H1 (cell line): ENCODE measurements around the gene BICRAL. TPM values are rescaled to one million over a fixed set of nuclear protein-coding genes. Genes with fewer than 3 reads are reported as not detected.
A peak's percentile ranks its signal among the peaks of the same experiment; 100 is the strongest.

Source experiments
- CTCF ChIA-PET: fragments of 300-600 bp; sonication (Branson Sonifier 250); formaldehyde crosslinking; loops from one replicate; lab custom pipeline; 2021; ENCODE audit not compliant: partially characterized antibody; lab: Charles Lee
- POLR2A ChIA-PET: fragments of 300-600 bp; sonication (Branson Sonifier 250); formaldehyde crosslinking; loops from one replicate; lab custom pipeline; 2021; ENCODE audit warnings: inconsistent platforms; ENCODE audit not compliant: partially characterized antibody; lab: Charles Lee
- DNase-seq, 2 experiments: peaks; one replicate each; pipeline versions ENCODE4 v3.0.0 to v3.0.0-alpha.2; 2010 to 2022; ENCODE audit warnings: low spot score in 2 of 2, low read depth in 1 of 2, mixed read lengths in 1 of 2
- FAIRE-seq: peaks from 2 replicates; lab custom pipeline; 2011; peaks lifted over from hg19 to GRCh38; lab: Jason Lieb, UNC
- H2AFZ ChIP-seq: 2 replicates; pipeline ENCODE4 v1.8.1; 2012; ENCODE audit warnings: low read length, inconsistent platforms
- H2AK5ac ChIP-seq: 2 replicates; pipeline ENCODE4 v1.6.1; 2013; ENCODE audit warnings: low read depth, low read length
- H2BK120ac ChIP-seq: replicated peaks from 2 replicates; pipeline ENCODE3; 2013; ENCODE audit warnings: low read depth, low read length, inconsistent platforms
- H2BK12ac ChIP-seq: 2 replicates; pipeline ENCODE4 v1.6.1; 2013; ENCODE audit warnings: low read depth, low read length
- H2BK15ac ChIP-seq: 2 replicates; pipeline ENCODE4 v1.6.1; 2013; ENCODE audit warnings: low read length
- H2BK20ac ChIP-seq: 2 replicates; pipeline ENCODE4 v1.6.1; 2013; ENCODE audit warnings: low read length
- H2BK5ac ChIP-seq: 2 replicates; pipeline ENCODE4 v1.6.1; 2013; ENCODE audit warnings: low read depth, low read length
- H3K14ac ChIP-seq: 2 replicates; pipeline ENCODE4 v1.6.1; 2013; ENCODE audit warnings: inconsistent platforms; ENCODE audit not compliant: insufficient read length
- H3K18ac ChIP-seq: 2 replicates; pipeline ENCODE4 v1.6.1; 2013; ENCODE audit warnings: low read length; ENCODE audit errors: extremely low read depth
- H3K23ac ChIP-seq: 2 replicates; pipeline ENCODE4 v1.6.1; 2013; ENCODE audit warnings: inconsistent platforms; ENCODE audit not compliant: insufficient read length
- H3K23me2 ChIP-seq: 2 replicates; pipeline ENCODE4 v1.6.1; 2013; ENCODE audit warnings: low read depth, low read length
- H3K27ac ChIP-seq: 2 replicates; pipeline ENCODE4 v1.6.1; 2011; ENCODE audit warnings: low read depth, low read length, inconsistent platforms
- H3K27me3 ChIP-seq, 4 experiments: replicated peaks in 1 of 4; 1 replicate in 1 of 4; 2 replicates in 3 of 4; pipeline versions ENCODE4 v1.6.1 to v1.8.1; 2011 to 2013; ENCODE audit warnings: low read length in 3 of 4, mild to moderate bottlenecking in 3 of 4, inconsistent platforms in 2 of 4, mixed read lengths in 2 of 4, moderate library complexity in 1 of 4; ENCODE audit not compliant: control insufficient read depth in 3 of 4, insufficient read depth in 3 of 4; ENCODE audit errors: extremely low read depth in 1 of 4
- H3K36me3 ChIP-seq, 4 experiments: 2 replicates each; pipeline versions ENCODE4 v1.6.1 to v1.8.1; 2011 to 2013; ENCODE audit warnings: mild to moderate bottlenecking in 4 of 4, low read length in 3 of 4, moderate library complexity in 2 of 4, control low read depth in 1 of 4, inconsistent platforms in 1 of 4; ENCODE audit not compliant: insufficient read depth in 4 of 4, control insufficient read depth in 2 of 4
- H3K4ac ChIP-seq: replicated peaks from 2 replicates; pipeline ENCODE3; 2013; ENCODE audit warnings: low read length, low read depth, mixed read lengths, inconsistent platforms; ENCODE audit not compliant: insufficient read length
- H3K4me1 ChIP-seq, 4 experiments: replicated peaks in 1 of 4; 1 replicate in 1 of 4; 2 replicates in 3 of 4; pipeline versions ENCODE4 v1.6.1 to v1.8.1; 2011 to 2013; ENCODE audit warnings: low read length in 3 of 4, inconsistent platforms in 2 of 4, mixed read lengths in 1 of 4; ENCODE audit not compliant: insufficient read depth in 4 of 4, control insufficient read depth in 3 of 4
- H3K4me2 ChIP-seq, 2 experiments: 2 replicates each; pipeline versions ENCODE4 v1.6.1 to v1.8.1; 2011 to 2013; ENCODE audit warnings: low read depth in 2 of 2, low read length in 2 of 2, control low read depth in 1 of 2, inconsistent platforms in 1 of 2, mild to moderate bottlenecking in 1 of 2; ENCODE audit not compliant: insufficient read depth in 1 of 2
- H3K4me3 ChIP-seq, 4 experiments: fragments of 200-600, 300-600 bp in 1 of 4; sonication (generic), shearing (Covaris generic), sonication (Bioruptor Twin) in 1 of 4; 2 replicates each; pipeline versions ENCODE4 v1.5.1 to v1.8.1; 2011 to 2016; ENCODE audit warnings: low read length in 4 of 4, low read depth in 3 of 4, control low read depth in 2 of 4, inconsistent platforms in 2 of 4, mild to moderate bottlenecking in 2 of 4, mixed read lengths in 1 of 4, moderate library complexity in 1 of 4; ENCODE audit not compliant: insufficient read depth in 2 of 4; ENCODE audit errors: extremely low read depth in 1 of 4
- H3K56ac ChIP-seq: replicated peaks from 2 replicates; pipeline ENCODE3; 2013; ENCODE audit warnings: low read depth, mild to moderate bottlenecking, mixed read lengths, low read length, inconsistent platforms; ENCODE audit not compliant: insufficient read length
- H3K79me1 ChIP-seq: 2 replicates; pipeline ENCODE4 v1.6.1; 2013; ENCODE audit warnings: low read depth, low read length, control low read depth
- H3K79me2 ChIP-seq, 2 experiments: 2 replicates each; pipeline versions ENCODE4 v1.6.1 to v1.8.1; 2012 to 2013; ENCODE audit warnings: low read length in 2 of 2, mild to moderate bottlenecking in 2 of 2, inconsistent platforms in 1 of 2; ENCODE audit not compliant: insufficient read depth in 2 of 2, control insufficient read depth in 1 of 2
- H3K9ac ChIP-seq, 4 experiments: replicated peaks in 1 of 4; 1 replicate in 1 of 4; 2 replicates in 3 of 4; pipeline versions ENCODE4 v1.6.1 to v1.8.1; 2011 to 2013; ENCODE audit warnings: low read depth in 3 of 4, low read length in 3 of 4, control low read depth in 2 of 4, mild to moderate bottlenecking in 2 of 4, moderate library complexity in 2 of 4, inconsistent platforms in 1 of 4; ENCODE audit errors: extremely low read depth in 1 of 4
- H3K9me3 ChIP-seq, 2 experiments: 2 replicates each; pipeline versions ENCODE4 v1.6.1 to v1.8.1; 2012 to 2013; ENCODE audit warnings: mild to moderate bottlenecking in 2 of 2, moderate library complexity in 2 of 2, control low read depth in 1 of 2, inconsistent platforms in 1 of 2, low read depth in 1 of 2, low read length in 1 of 2, mixed read lengths in 1 of 2; ENCODE audit not compliant: insufficient read depth in 2 of 2
- H4K20me1 ChIP-seq, 2 experiments: replicated peaks in 1 of 2; 2 replicates each; pipeline versions ENCODE3 to v1.8.1; 2011 to 2013; ENCODE audit warnings: inconsistent platforms in 2 of 2, low read length in 2 of 2, mild to moderate bottlenecking in 1 of 2; ENCODE audit not compliant: insufficient read depth in 2 of 2, control insufficient read depth in 1 of 2
- H4K5ac ChIP-seq: 2 replicates; pipeline ENCODE4 v1.6.1; 2013; ENCODE audit warnings: low read length, low read depth, mixed read lengths, inconsistent platforms; ENCODE audit not compliant: insufficient read length
- H4K8ac ChIP-seq: 2 replicates; pipeline ENCODE4 v1.8.0; 2013; ENCODE audit warnings: mild to moderate bottlenecking, moderate library complexity, low read length, inconsistent platforms; ENCODE audit not compliant: insufficient read depth; ENCODE audit errors: extremely low read depth
- H4K91ac ChIP-seq: replicated peaks from 2 replicates; pipeline ENCODE3; 2013; ENCODE audit warnings: low read length, mixed read lengths, inconsistent platforms; ENCODE audit not compliant: insufficient read length
- ASH2L ChIP-seq: fragments of 200-600, 300-600 bp; sonication (generic); IDR thresholded peaks from one replicate; pipeline ENCODE4 v1.7.1; 2017; ENCODE audit warnings: low read length
- BACH1 ChIP-seq: IDR thresholded peaks from 2 replicates; pipeline ENCODE4 v1.6.1; 2012; ENCODE audit warnings: low read length, improper control_type of control experiment
- BRCA1 ChIP-seq: IDR thresholded peaks from 2 replicates; pipeline ENCODE4 v1.6.1; 2012; ENCODE audit warnings: low read depth, low read length, improper control_type of control experiment
- HDAC6 ChIP-seq: IDR thresholded peaks from one replicate; pipeline ENCODE4 v1.7.1; 2012; ENCODE audit warnings: low read depth, mild to moderate bottlenecking, inconsistent platforms, low read length, moderate library complexity
- POLR2A ChIP-seq, 2 experiments: IDR thresholded peaks; 1 replicate in 1 of 2; 2 replicates in 1 of 2; pipeline ENCODE4 v1.6.1; 2011; ENCODE audit warnings: low read depth in 2 of 2, low read length in 2 of 2, mild to moderate bottlenecking in 2 of 2; ENCODE audit errors: control extremely low read depth in 1 of 2
- POLR2AphosphoS5 ChIP-seq: IDR thresholded peaks from 2 replicates; pipeline ENCODE4 v1.6.1; 2011; ENCODE audit warnings: low read depth, low read length
- POU5F1 ChIP-seq: IDR thresholded peaks from 2 replicates; pipeline ENCODE4 v1.6.1; 2011; ENCODE audit warnings: low read depth, mild to moderate bottlenecking, low read length, moderate library complexity
- YY1 ChIP-seq: IDR thresholded peaks from 2 replicates; pipeline ENCODE4 v1.6.1; 2011; ENCODE audit warnings: low read depth, mild to moderate bottlenecking, low read length
- ZNF274 ChIP-seq: IDR thresholded peaks from 2 replicates; pipeline ENCODE4 v1.7.0; 2012; ENCODE audit warnings: low read length, borderline replicate concordance; ENCODE audit errors: extremely low read depth
- WGBS, 2 experiments: shearing (Covaris generic) in 1 of 2; methylation state at CpG; one replicate each; pipeline versions ENCODE4 v1.1.6 to v1.1.7; 2013 to 2015; ENCODE audit warnings: low lambda C conversion rate in 2 of 2, mixed read lengths in 2 of 2, inconsistent platforms in 1 of 2, low coverage in 1 of 2, missing lambda C conversion rate in 1 of 2; ENCODE audit not compliant: insufficient replicate concordance in 2 of 2, insufficient coverage in 1 of 2, insufficient read length in 1 of 2; ENCODE audit errors: extremely low coverage in 1 of 2, missing lambda C conversion rate in 1 of 2; 5-methylcytosine and 5-hydroxymethylcytosine counted together
- polyA plus RNA-seq, 7 experiments: library from polyadenylated mRNA; depleted of rRNA in 3 of 7; stranded (reverse) in 5 of 7; unstranded in 2 of 7; fragments of >200 nt in 5 of 7; fragments of 200-250 nt in 2 of 7; gene quantifications; 1 replicate in 5 of 7; 2 replicates in 1 of 7; 4 replicates in 1 of 7; pipeline versions ENCODE4 v1.2.1 to v1.2.3, GENCODE V29; 2011 to 2013; ENCODE audit warnings: missing spikeins in 2 of 7, mixed read lengths in 2 of 7
- total RNA-seq: library from RNA; stranded (reverse); fragmentation: NEBNext Ultra II Directional; extraction: Animal tissue kit (Norgen Biotek cat#: 25700); gene quantifications from 2 replicates; pipeline ENCODE4 v1.2.1, GENCODE V29; 2021

Gene BICRAL
- total and polyA plus RNA-seq, 2 of the 8 experiments (the other 6 are each of a cell fraction or from before 2014, with no cell fraction given), result 9.4 to 12.2 TPM

DNA sequence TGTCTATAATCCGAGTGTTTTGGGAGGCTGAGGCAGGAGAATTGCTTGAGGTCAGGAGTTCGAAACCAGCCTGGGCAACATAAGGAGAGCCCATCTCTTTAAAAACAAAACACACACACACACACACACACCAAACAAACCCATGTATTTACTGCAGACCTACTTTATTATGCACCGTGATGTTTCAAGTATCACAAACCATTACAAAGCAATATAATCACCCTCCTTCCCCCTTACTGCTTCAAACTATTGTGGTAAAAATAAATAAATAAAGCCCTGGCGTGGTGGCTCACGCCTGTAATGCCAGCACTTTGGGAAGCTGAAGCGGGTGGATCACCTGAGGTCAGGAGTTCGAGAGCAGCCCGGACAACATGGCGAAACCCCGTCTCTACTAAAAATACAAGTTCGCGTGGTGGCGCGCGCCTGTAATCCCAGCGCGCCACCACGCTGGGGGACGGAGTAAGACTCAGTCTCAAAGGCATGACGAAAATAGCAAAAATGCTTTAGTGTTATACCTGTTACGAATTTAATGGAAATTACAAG, 37.4 kb upstream of the BICRAL start:
- Histone ChIP-seq H3K79me2 (peaks cover 0 to 25% of the 10 kb centered on the region in 2 experiments; a peak in 3 of 4 replicates), H3K9me3 (no peaks in the 10 kb centered on the region), H3K4me1 (peaks cover 5 to 7% (median 6%) of the 10 kb centered on the region in 4 experiments; a peak in 6 of 7 replicates), H3K4ac (no peak overlapping the region), H3K23me2 (peaks cover 13% of the 10 kb centered on the region), H4K20me1 (peaks cover 5 to 6% of the 10 kb centered on the region in 2 experiments), H2BK120ac (no peak overlapping the region), H3K79me1 (peaks cover 8% of the 10 kb centered on the region; the same call in 1 of the 2 replicates), H3K27ac (no peak overlapping the region), H3K14ac (no peak overlapping the region), H3K27me3 (no peaks in the 10 kb centered on the region), H3K9ac (no peak overlapping the region; a peak in 1 of 7 replicates), H4K5ac (no peak overlapping the region), H3K56ac (no peak overlapping the region), H4K8ac (no peak overlapping the region), H2AFZ (no peak overlapping the region), H3K4me2 (peak overlapping the region; percentile 88 to 95), H2AK5ac (no peak overlapping the region), H2BK20ac (no peak overlapping the region), H2BK15ac (no peak overlapping the region), H4K91ac (no peak overlapping the region), H2BK5ac (no peak overlapping the region), H3K36me3 (no peaks in the 10 kb centered on the region), H2BK12ac (no peak overlapping the region), H3K23ac (no peak overlapping the region), H3K18ac (no peak overlapping the region), H3K4me3 (peak overlapping the region; percentile 88 to 99 (median 96))
- TF ChIP-seq POLR2AphosphoS5, result no peak
- TF ChIP-seq BRCA1, result no peak
- TF ChIP-seq POLR2A (IDR thresholded peaks at IDR 0.05; ENCODE audit: control extremely low read depth in 1 of 2, low read depth in 2 of 2, low read length in 2 of 2), result no peak
- TF ChIP-seq ASH2L, result no peak
- TF ChIP-seq POU5F1, result no peak
- TF ChIP-seq BACH1, result no peak
- TF ChIP-seq HDAC6, result no peak
- TF ChIP-seq YY1, result no peak
- TF ChIP-seq ZNF274, result no peak
- FAIRE-seq (no peak), DNase-seq (no peak)
- ChIA-PET POLR2A (interaction anchor here (1.2 to 17.0 kb wide), 6 partner anchors 12 to 138 kb away, joined by 4 to 277 read pairs (median 34); partner anchors contain the start of gene BICRAL), CTCF (interaction anchor here (0.8 to 1.2 kb wide), 3 partner anchors 19 to 337 kb away, joined by 4 to 5 read pairs (median 5); no protein-coding TSS in a partner anchor)
- 76% methylated on average over 21 of the region's 21 CpGs; no CpG with 5 or more reads in 1 of the 2 experiments for WGBS, 2 experiments
